Suprapubic skin (tissue), 4 donors: ENCODE measurements around the gene C20orf204. TPM values are rescaled to one million over a fixed set of nuclear protein-coding genes. Genes with fewer than 3 reads are reported as not detected.

ENCODE experiments used
- DNase-seq, 2 donors: peaks; one replicate each; pipeline ENCODE4 v3.0.0-alpha.2; 2019; ENCODE audit warnings: low spot score in 2 of 2
- H3K27ac ChIP-seq: fragments of 200-600 bp; sonication (generic); one replicate; pipeline ENCODE4 v1.5.1; 2019
- H3K27me3 ChIP-seq: fragments of 200-600 bp; sonication (generic); one replicate; pipeline ENCODE4 v1.5.1; 2019
- H3K36me3 ChIP-seq: fragments of 200-600 bp; sonication (generic); one replicate; pipeline ENCODE4 v1.5.1; 2019
- H3K4me1 ChIP-seq: fragments of 200-600 bp; sonication (generic); one replicate; pipeline ENCODE4 v1.5.1; 2019
- H3K4me3 ChIP-seq: fragments of 200-600 bp; sonication (generic); one replicate; pipeline ENCODE4 v1.5.1; 2019; ENCODE audit warnings: mild to moderate bottlenecking
- H3K9me3 ChIP-seq: fragments of 200-600 bp; sonication (generic); one replicate; pipeline ENCODE4 v1.5.1; 2019
- EP300 ChIP-seq: sonication (generic); formaldehyde crosslinking; IDR thresholded peaks from one replicate; pipeline ENCODE4 v1.6.1; 2017; ENCODE audit warnings: antibody characterized with exemption
- POLR2A ChIP-seq, 2 donors: fragments of 450-650 bp; IDR thresholded peaks; one replicate each; pipeline ENCODE4 v1.6.1; 2017; ENCODE audit warnings: antibody characterized with exemption in 2 of 2, mild to moderate bottlenecking in 2 of 2, moderate library complexity in 2 of 2
- POLR2AphosphoS5 ChIP-seq, 3 donors: sonication (generic); formaldehyde crosslinking; IDR thresholded peaks; one replicate each; pipeline ENCODE4 v1.6.1; 2017; ENCODE audit warnings: antibody characterized with exemption in 3 of 3
- WGBS: methylation state at CpG from one replicate; pipeline ENCODE4 v1.1.5; 2018; 5-methylcytosine and 5-hydroxymethylcytosine counted together
- total RNA-seq, 4 donors: library from RNA; depleted of rRNA; stranded (reverse); fragments of >200 nt; gene quantifications; one replicate each; pipeline ENCODE4 v1.1.0, GENCODE V29; 2016
- TF ChIP-seq, protein P1 (sequence below), 2 donors: fragments of 200-600 bp in 1 of 2; fragments of 450-650 bp in 1 of 2; sonication (generic) in 1 of 2; IDR thresholded peaks; one replicate each; pipeline ENCODE4 v1.5.1; 2016 to 2019; ENCODE audit warnings: antibody characterized with exemption in 2 of 2, mild to moderate bottlenecking in 1 of 2, moderate library complexity in 1 of 2

C20orf204 gene
- total RNA-seq, 4 donors from 2014 or later = 1.1 to 5.1 (median 1.8) TPM

- peaks cover 87% of the 10 kb centered on the region for H3K36me3 ChIP-seq
- 67% methylated on average over 2 of the region's 2 CpGs for WGBS
- no peaks in the 10 kb centered on the region for H3K4me1 ChIP-seq
- H3K9me3 ChIP-seq = no peaks in the 10 kb centered on the region
- no peak overlapping the region for H3K4me3 ChIP-seq
- H3K27ac ChIP-seq = no peak overlapping the region
- DNase-seq = no peak
- no peaks in the 10 kb centered on the region for H3K27me3 ChIP-seq
- TF ChIP-seq POLR2A (IDR thresholded peaks at IDR 0.05) (no peak), EP300 (no peak), POLR2AphosphoS5 (IDR thresholded peaks at IDR 0.05) (no peak)
- TF ChIP-seq, protein P1, sequence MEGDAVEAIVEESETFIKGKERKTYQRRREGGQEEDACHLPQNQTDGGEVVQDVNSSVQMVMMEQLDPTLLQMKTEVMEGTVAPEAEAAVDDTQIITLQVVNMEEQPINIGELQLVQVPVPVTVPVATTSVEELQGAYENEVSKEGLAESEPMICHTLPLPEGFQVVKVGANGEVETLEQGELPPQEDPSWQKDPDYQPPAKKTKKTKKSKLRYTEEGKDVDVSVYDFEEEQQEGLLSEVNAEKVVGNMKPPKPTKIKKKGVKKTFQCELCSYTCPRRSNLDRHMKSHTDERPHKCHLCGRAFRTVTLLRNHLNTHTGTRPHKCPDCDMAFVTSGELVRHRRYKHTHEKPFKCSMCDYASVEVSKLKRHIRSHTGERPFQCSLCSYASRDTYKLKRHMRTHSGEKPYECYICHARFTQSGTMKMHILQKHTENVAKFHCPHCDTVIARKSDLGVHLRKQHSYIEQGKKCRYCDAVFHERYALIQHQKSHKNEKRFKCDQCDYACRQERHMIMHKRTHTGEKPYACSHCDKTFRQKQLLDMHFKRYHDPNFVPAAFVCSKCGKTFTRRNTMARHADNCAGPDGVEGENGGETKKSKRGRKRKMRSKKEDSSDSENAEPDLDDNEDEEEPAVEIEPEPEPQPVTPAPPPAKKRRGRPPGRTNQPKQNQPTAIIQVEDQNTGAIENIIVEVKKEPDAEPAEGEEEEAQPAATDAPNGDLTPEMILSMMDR (IDR thresholded peaks at IDR 0.05) = no peak
These were observed 20.3 kb upstream of the C20orf204 start for GRCh38 chr20:64015635-64016034.

- Histone ChIP-seq H3K4me3 (no peak overlapping the region), H3K9me3 (no peaks in the 10 kb centered on the region), H3K4me1 (no peaks in the 10 kb centered on the region), H3K36me3 (peaks cover 98% of the 10 kb centered on the region), H3K27me3 (no peaks in the 10 kb centered on the region), H3K27ac (no peak overlapping the region)
- TF ChIP-seq POLR2A (IDR thresholded peaks at IDR 0.05) (no peak), POLR2AphosphoS5 (IDR thresholded peaks at IDR 0.05) (no peak), EP300 (no peak)
- TF ChIP-seq, protein P1 (IDR thresholded peaks at IDR 0.05) = no peak
- DNase-seq = no peak
- 90% methylated on average over 7 of the region's 36 CpGs for WGBS
These were observed 14.6 kb upstream of the C20orf204 start for GRCh38 chr20:64021124-64021975.

DNA sequence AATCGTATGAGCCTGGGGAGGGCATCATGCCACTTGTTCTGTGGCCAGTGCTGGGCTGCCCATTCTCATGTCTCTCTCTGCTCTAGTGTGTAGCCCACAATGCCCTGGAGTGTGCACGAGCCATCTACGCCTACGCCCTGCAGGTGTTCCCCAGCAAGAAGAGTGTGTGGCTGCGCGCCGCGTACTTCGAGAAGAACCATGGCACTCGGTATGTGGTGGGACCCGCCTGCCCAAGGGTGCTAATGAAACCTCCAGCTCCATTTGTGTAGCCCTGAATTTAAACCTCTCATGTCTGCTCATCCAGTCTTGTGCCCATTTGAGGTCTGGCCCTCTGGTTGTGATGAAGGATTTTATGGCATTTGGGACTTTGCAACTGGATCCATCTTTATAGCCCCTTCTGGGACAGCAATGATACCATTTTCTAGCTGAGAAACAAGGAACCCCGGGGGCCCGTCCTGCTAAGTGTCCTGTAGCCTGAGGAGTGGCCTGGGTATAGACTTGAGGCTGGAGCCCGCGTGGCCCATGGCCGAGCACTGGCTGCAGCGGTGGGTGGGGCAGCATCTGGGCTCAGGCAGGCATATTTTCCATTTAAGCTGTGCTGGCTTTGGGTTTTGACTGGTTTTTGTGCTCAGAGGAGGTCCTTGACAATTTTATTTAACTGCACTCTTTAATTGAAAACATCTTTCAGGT, 13.2 kb upstream of the C20orf204 start:
- WGBS = 90% methylated on average over 17 of the region's 17 CpGs

GRCh38 chr20:64023361-64024140, 12.4 kb upstream of the C20orf204 start:
- WGBS = 67% methylated on average over 12 of the region's 15 CpGs

More for the DNA sequence above, 13.2 kb upstream of the C20orf204 start:
- Histone ChIP-seq H3K9me3 (no peaks in the 10 kb centered on the region), H3K36me3 (peaks cover 98% of the 10 kb centered on the region), H3K4me1 (no peaks in the 10 kb centered on the region), H3K4me3 (no peak overlapping the region), H3K27ac (no peak overlapping the region), H3K27me3 (no peaks in the 10 kb centered on the region)
- TF ChIP-seq EP300 (no peak), POLR2AphosphoS5 (IDR thresholded peaks at IDR 0.05) (no peak), POLR2A (IDR thresholded peaks at IDR 0.05) (no peak)
- TF ChIP-seq, protein P1 (IDR thresholded peaks at IDR 0.05) = no peak
- DNase-seq = no peak

More at GRCh38 chr20:64023361-64024140, 12.4 kb upstream of the C20orf204 start:
- no peaks in the 10 kb centered on the region for H3K27me3 ChIP-seq
- H3K4me1 ChIP-seq = no peaks in the 10 kb centered on the region
- no peak overlapping the region for H3K27ac ChIP-seq
- TF ChIP-seq POLR2AphosphoS5 (IDR thresholded peaks at IDR 0.05) (no peak), EP300 (no peak), POLR2A (IDR thresholded peaks at IDR 0.05) (no peak)
- TF ChIP-seq, protein P1 (IDR thresholded peaks at IDR 0.05) = no peak
- no peaks in the 10 kb centered on the region for H3K9me3 ChIP-seq
- no peak for DNase-seq
- peaks cover 98% of the 10 kb centered on the region for H3K36me3 ChIP-seq
- no peak overlapping the region for H3K4me3 ChIP-seq
